Activated T-helper 1 cell treated with anti-CD3 and anti-CD28 coated beads, Interleukin-2, amount 50 U/mL, for 16 hours (primary cell): ENCODE measurements around the gene COL4A2.

Experiments used
- DNase-seq, 2 donors: peaks; one replicate each; pipeline ENCODE4 v3.0.0-alpha.2; 2020; ENCODE audit warnings: low read depth in 1 of 2, low spot score in 1 of 2

Gene COL4A2

GRCh38 chr13:110353339-110353977 lies 46.4 kb downstream of the COL4A2 start:
- no peak for DNase-seq

- no peak for DNase-seq
Observed at GRCh38 chr13:110354123-110354627, 47.1 kb downstream of the COL4A2 start.

- no peak for DNase-seq
Observed at GRCh38 chr13:110354715-110355473, 47.8 kb downstream of the COL4A2 start.

GRCh38 chr13:110356362-110356761 lies 49.3 kb downstream of the COL4A2 start:
- DNase-seq: no peak

GRCh38 chr13:110358381-110358780 lies 51.3 kb downstream of the COL4A2 start:
- DNase-seq: no peak

- no peak for DNase-seq
Observed at GRCh38 chr13:110359840-110360301, 52.8 kb downstream of the COL4A2 start.

- no peak for DNase-seq
Observed at GRCh38 chr13:110360598-110360997, 53.5 kb downstream of the COL4A2 start.

GRCh38 chr13:110361365-110361911 lies 54.4 kb downstream of the COL4A2 start:
- DNase-seq: no peak

- no peak for DNase-seq
Observed at GRCh38 chr13:110363010-110363409, 55.9 kb downstream of the COL4A2 start.

GRCh38 chr13:110364081-110364480 lies 57.0 kb downstream of the COL4A2 start:
- DNase-seq: no peak

GRCh38 chr13:110365876-110366275 lies 58.8 kb downstream of the COL4A2 start:
- no peak for DNase-seq

GRCh38 chr13:110366733-110367132 lies 59.6 kb downstream of the COL4A2 start:
- no peak for DNase-seq

- DNase-seq: no peak
Observed at GRCh38 chr13:110367620-110368019, 60.5 kb downstream of the COL4A2 start.

- no peak for DNase-seq
Observed at GRCh38 chr13:110368408-110368807, 61.3 kb downstream of the COL4A2 start.

GRCh38 chr13:110369400-110369799 lies 62.3 kb downstream of the COL4A2 start:
- no peak for DNase-seq

- no peak for DNase-seq
Observed at GRCh38 chr13:110371550-110372465, 64.7 kb downstream of the COL4A2 start.

- DNase-seq: no peak
Observed at GRCh38 chr13:110372676-110373075, 65.6 kb downstream of the COL4A2 start.

GRCh38 chr13:110373617-110374016 lies 66.5 kb downstream of the COL4A2 start:
- DNase-seq: no peak

GRCh38 chr13:110374431-110375370 lies 67.6 kb downstream of the COL4A2 start:
- DNase-seq: no peak

- DNase-seq: no peak
Observed at GRCh38 chr13:110376120-110376519, 69.0 kb downstream of the COL4A2 start.
